Raji (cell line): ENCODE data around the gene HAGH.

Experiments used
- POLR2A ChIP-seq: IDR thresholded peaks from 2 replicates; pipeline ENCODE4 v1.6.1; 2011; ENCODE audit warnings: low read depth, low read length, control low read depth; ENCODE audit not compliant: insufficient read depth

Gene HAGH

DNA sequence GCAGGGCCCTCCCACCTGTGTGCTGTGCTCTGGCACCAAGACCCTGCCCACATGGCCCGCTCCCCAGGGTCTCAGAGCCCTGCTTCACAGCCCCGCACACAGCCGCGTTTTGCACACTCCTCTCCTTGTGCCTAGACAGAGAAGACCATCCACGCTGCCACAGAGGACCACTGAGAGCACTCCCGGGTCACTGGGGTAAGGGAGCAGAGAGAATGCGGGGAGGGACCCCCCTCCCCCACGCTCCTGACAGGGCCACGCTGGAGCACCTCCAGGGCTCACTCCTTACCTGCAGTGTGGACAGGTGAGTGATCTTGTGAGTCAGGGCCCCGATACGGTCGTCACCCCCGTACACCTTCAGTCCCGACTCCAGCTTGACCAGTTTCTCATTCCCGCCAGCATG lies 7.0 kb downstream of the HAGH start:
- no peak for TF ChIP-seq POLR2A

DNA sequence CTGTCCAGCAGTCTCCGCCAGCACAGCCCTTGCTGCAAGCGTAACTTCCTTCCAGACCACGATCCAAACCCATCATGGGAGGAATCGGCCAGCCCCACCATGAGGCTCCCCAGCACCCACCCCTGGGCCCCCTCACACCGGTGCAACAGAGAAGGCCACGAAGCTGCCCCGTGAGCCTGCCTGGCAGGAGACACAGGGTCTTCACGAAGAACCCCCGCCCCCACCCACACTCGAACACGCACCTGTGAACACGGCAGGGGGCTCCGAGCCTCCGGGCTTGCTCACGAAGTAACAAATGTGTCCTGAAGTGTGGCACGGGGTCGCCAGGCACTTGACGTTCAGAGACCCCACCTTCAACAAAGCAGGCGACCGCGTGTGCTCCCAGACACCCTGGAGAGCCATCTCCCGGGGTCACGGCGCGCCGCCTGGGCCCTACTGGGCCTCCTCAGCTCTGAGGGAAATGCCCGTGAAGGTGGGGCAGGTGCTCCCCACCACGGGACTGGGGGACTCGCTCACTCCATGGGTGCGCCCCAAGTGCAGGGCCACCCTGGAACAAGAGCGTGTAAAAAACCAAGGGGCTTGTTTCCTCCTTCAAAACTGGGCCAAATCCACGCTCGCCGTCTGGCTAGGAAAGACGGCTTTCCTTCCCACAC lies 7.6 kb downstream of the HAGH start:
- no peak for TF ChIP-seq POLR2A

DNA sequence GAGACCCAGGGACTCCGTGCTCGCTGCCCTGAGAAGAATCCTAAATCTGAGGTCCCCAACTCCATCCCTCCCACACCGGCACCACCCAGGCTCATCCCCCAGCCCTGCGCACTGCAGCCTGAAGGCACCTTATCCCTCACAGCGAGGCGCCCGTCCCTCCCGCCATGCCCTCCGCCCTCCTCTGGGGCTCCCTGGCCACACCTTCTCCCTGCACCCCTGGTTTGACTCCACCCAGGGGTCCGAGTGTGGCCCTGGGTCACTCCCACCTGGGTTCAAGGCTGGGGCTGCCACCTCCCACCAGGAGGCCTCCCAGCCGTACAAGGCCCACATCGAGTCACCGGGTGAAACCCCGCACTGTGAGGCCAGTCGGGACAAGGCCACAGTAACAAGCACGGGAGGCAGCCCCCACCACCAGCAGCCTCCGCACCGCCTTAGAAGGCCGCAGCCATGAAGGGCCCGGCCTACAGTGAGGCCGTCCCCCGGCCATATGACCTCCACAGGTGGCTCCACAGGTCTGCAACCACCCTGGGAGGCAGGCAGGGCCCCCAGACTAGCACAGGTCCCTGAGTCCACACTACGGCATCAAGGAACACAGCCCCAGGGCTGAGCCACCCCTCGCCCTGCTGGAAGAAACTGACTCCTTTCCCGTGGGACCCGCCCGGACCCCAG lies 8.3 kb downstream of the HAGH start:
- TF ChIP-seq POLR2A: no peak

DNA sequence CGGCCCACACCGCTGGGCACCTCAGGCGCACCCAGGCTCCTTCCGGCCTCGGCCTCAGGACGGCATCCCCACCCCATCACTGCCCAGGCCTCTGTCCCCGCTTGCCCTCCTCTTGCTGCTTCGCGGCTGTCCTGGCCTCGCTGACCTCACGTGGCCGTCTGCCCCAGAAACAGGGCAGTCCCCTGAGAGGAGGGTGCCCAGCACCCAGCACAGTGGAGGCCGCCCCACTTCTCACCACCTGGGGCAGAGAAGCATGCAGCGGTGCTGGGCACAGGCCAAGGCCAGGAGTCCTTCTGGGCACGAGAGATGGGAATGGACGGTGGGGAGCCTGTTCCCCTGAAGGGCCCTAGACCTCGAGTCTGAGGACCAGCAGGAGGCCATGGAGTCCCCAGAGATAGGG lies 8.9 kb downstream of the HAGH start:
- no peak for TF ChIP-seq POLR2A

DNA sequence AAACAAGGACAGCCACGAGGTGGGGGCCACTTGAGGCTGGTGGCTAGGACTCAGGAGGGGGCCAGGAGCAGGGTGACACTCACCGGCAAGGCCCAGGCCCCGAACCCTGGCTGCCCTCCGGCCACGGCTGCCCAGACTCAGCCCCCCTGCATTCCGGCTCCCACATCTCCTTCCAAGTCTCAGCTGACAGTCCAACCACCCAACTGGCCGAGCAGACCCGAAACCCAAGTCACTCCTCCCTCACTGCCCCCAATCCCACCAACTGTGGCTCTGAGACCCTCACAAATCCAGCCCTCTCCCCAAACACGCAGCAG lies 9.4 kb downstream of the HAGH start:
- no peak for TF ChIP-seq POLR2A

DNA sequence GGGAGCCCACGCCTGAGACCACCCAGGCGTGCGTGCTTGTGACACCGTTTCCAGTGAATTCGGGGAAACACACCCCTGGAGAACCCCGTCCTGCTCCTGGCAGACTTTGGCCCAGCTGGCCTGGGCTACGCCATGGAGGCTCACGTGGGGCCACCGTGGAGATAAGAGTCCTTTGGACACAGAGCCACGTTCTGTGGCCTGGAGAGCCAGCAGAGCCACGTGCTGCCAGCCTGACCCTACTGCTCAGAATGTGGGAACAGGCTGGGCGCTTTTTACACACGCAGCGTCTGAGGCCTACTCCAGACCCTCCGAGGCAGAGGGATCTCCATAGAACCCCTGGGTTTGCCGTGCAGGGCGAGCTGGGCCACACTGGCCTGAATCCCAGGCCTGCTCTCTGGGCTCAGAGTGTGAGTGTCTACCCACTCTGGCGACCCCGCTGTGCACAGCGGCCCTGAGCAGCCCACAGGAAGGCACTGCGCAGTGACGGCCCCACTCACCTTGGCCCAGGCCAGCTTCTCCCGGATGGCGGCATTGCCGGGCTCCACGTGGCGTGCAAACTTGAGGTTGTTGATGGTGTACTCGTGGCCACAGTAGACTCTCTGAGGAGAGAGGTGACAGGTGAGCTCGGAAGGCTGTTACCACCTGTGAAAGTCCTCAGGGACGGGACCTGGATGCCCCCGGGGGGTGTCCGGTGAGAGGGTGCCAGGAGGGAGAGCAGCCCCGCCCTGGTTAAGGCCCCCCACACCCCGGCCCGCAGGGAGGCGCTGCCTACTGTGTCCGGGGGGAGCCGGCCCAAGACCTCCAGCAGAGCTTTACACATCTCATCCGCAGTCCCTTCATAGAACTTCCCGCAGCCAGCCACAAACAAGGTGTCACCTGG lies 10.0 kb downstream of the HAGH start:
- TF ChIP-seq POLR2A: no peak

DNA sequence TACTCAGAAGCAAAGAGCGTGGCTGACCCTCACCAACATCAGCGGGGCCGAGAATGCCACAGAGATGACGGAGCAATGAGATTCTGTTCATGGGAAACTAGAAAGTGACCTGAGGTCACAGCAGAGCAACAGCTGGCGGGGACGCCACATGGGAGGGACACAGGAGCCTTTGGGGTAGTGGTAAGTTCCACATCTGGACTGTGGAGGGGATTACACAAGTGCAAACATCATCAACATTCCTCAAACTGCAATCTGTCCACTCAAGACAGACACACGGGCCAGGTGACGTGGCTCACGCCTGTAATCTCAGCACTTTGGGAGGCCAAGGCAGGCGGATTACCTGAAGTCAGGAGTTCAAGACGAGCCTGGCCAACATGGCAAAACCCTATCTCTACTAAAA lies 11.2 kb downstream of the HAGH start:
- TF ChIP-seq POLR2A: no peak

DNA sequence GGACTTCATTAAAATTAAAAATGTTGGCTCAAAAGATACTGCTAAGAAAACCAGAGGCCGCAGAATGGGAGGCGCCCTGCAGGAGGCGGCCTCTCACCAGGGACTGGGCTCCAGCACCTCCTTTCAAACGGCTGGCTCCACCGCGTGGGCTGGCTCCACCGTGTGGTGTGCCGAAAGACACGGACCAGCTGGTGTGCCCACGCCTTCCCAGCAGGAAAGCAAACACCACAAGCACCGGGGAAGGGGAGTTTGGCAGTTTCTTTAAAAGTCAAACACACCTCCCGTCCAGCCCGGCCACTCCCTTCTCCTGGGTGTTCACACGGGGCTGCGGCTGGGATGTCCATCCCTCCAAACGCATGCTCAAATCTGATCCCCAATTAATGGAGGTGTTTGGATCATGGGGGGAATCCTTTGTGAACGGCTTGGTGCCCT lies 13.9 kb downstream of the HAGH start:
- no peak for TF ChIP-seq POLR2A

DNA sequence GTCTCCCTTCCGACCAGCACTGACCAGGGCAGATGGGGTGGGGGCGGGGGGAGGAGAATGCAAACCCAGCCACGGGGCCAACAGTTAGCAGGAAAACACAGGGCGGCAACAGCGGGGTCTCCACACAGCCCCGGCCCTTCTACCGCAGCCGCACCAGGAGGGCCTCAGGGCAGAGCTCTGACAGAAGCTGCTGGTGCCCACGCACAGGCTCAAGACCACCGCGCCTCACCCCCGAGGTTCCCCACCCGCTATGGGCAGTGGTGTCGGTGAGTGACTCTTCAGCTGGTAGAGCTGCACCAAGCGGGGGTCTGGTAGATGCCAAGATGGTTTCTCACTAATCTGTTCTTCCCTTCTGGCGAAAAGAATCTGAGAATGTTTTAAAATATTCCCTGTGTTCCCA lies 16.1 kb downstream of the HAGH start:
- no peak for TF ChIP-seq POLR2A

DNA sequence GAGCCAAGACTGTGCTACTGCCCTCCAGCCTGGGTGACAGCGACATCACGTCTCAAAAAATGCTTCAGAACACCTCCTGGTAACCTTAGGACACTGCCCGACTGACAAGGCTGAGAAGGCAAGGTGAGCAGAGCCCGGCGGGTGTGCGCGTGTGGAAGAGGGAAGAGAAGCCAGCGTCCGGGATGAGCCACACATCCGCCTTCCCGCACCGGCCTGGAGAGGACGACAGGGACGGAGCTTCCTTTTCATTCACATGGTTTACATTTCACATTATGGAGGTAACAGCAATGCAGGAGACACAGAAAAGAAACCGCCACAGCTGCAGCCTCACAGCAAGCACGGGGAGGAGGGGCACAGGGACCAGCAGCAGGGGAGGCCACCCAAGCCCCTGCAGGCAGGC lies 16.5 kb downstream of the HAGH start:
- TF ChIP-seq POLR2A: no peak

DNA sequence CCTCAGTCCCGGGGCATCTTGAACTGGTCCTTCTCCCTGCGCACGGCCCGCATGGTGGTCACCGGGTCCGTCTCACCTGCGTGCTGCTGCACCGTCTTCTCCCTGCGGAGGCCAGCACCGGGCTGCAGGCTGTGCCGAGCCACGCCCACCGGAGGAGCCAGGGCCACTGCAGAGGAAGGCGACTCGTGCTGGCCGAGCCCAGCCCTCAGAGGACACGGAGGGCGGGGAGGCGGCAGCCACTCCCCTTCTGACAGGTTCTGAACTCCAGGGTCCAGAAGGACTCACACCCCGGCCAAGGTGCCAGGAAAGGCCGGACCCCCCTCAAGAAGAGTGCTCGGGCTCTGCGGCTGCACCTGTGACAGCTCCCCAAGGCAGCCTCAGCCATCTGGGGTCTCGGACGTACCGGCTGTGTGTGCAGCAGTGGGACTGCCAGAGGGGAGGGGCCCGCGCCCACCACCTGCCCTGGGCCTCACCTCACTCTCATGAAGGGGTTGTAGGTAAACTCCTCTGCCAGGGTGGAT lies 17.3 kb downstream of the HAGH start:
- TF ChIP-seq POLR2A: no peak

DNA sequence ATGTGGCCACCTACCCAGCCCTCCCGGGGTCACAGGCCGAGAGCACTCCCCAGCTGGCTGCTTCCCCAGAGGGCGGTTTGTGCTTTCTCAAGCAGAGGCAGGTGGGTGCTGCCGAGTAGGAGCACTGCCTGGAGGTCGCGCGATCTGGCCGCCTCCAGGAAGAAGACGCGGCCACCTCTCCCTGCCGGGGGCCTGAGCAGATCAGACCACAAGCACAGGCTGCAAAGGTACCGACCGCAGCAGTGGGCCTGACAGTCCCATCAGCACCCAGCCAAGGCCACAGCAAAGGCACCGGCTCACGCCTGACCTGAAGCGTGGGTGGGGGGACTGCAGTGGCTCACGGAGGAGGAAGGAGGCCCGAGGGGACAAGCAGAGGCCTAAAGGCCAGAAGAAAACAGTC lies 17.9 kb downstream of the HAGH start:
- TF ChIP-seq POLR2A: no peak

DNA sequence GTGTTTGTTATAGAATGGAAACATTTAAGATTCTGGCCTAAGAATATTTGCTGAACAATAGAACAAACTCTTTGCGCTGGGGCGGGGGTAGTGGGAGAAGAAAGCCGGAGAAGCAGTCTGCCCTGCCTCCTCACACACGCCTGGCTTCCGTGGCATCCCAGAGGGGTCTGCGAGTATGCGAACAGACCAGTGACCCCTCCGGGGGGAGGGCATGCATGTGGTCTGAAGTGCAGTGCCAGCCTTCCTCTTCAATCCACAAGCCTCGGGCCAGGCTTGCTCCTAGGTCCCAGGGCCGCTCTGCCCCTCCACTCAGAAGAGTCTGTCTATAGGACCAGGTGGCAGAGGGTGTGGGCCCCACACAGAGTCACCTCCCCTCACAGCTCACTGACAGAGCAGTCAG lies 19.0 kb downstream of the HAGH start:
- TF ChIP-seq POLR2A: no peak

DNA sequence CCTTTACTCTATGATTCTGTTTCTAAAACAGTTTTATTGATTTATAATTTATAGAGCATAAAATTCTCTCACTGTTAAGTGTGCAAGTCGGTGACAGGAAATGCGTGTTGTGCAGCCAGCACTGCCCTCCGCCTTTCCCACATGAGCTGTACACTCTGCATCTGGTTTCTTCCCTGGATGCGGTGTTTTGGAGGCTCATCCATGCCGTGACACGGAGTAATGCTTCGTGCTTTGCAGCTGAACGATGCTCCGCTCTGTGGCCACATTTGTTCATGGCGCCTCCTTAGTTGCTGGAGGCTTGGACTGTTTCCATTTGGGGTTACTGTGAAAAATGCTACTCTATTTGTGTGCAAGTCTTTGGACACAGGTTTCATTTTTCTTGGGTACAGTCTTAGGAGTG lies 25.9 kb downstream of the HAGH start:
- no peak for TF ChIP-seq POLR2A

DNA sequence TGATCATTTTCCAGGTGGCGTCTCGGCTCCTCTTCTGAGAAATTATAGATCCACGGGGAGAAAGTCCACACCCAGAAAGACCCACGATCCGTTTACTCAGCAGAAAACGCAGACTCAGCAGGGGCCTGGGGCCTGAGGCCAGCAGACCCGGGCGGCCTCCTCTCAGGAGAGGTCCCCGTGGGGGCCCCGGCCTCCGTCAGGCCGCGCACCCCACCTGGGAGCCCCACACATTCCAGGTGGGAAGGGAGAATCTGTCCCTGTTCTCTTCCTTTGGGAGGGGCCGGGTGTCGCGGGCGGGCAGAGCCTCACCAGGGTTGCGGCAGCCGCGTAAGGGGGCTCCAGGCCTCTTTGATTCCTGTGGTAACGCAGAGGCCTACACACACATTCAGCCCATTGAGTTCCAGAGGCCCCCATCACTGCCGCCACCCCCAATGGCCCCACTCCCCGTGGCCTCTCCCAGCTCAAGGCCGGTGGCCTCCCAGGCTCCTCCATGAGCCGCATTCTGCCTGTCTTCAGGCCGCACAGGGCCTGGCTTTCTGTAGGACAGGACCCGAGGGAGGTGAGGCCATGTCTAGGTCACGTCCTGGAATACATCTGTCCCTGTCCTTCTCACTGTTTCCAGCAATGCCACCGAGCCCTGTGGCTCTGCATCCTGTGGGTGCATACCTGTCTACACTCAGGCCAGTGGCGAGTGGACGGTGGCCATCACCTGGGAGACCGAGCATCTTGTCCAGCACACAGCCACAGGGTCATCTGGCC lies 31.5 kb downstream of the HAGH start:
- no peak for TF ChIP-seq POLR2A
